Measurements from ENCODE around the gene SLC13A3. TPM values are rescaled to one million over a fixed set of nuclear protein-coding genes. Genes with fewer than 3 reads are reported as not detected.
A peak's percentile ranks its signal among the peaks of the same experiment; 100 is the strongest.

SLC13A3 gene
- total RNA-seq, 1 donor: 3.0 TPM

GRCh38 chr20:46512943-46513844 lies 138.1 kb downstream of the SLC13A3 start, which contains the start of gene ZNF334:
Gene ZNF334 (minus strand): TSS chr20:46513559. CDS start chr20:46512102, 1,457 bp downstream.
- DNase-seq (ENCODE audit: low read depth): peak; percentile 6
- H3K4me3 ChIP-seq (ENCODE audit: low read depth, low read length): peak within 1 kb of the TSS; percentile 64
- no peak for TF ChIP-seq CTCF (IDR thresholded peaks at IDR 0.05; ENCODE audit: insufficient read depth, low read length)

GRCh38 chr20:46509523-46509922 lies 141.7 kb downstream of the SLC13A3 start:
- H3K4me3 ChIP-seq (ENCODE audit: low read depth, low read length): no peak overlapping the region
- no peak for TF ChIP-seq CTCF (IDR thresholded peaks at IDR 0.05; ENCODE audit: insufficient read depth, low read length)
- DNase-seq (ENCODE audit: low read depth): no peak

Other genes with a start within 250 kb of the SLC13A3 start
- 36.6 and 48.2 TPM in 2 replicates for gene ELMO2, start 244.8 kb downstream of the SLC13A3 start, total RNA-seq (ENCODE audit: low replicate concordance)
- gene ZNF334, start 137.9 kb downstream of the SLC13A3 start, total RNA-seq (ENCODE audit: low replicate concordance): 0.63 and 14.0 TPM in 2 replicates
- gene OCSTAMP, start 100.8 kb downstream of the SLC13A3 start, total RNA-seq (ENCODE audit: low replicate concordance): not detected in 2 replicates
- gene TP53RK, start 38.0 kb upstream of the SLC13A3 start, total RNA-seq (ENCODE audit: low replicate concordance): 12.4 and 17.4 TPM in 2 replicates
- gene SLC2A10, start 58.2 kb upstream of the SLC13A3 start, total RNA-seq (ENCODE audit: low replicate concordance): 37.4 and 43.4 TPM in 2 replicates
- 0.57 and 1.6 TPM in 2 replicates for gene EYA2, start 243.4 kb upstream of the SLC13A3 start, total RNA-seq (ENCODE audit: low replicate concordance)